ENCODE results near the gene PTPRN2.

DNA sequence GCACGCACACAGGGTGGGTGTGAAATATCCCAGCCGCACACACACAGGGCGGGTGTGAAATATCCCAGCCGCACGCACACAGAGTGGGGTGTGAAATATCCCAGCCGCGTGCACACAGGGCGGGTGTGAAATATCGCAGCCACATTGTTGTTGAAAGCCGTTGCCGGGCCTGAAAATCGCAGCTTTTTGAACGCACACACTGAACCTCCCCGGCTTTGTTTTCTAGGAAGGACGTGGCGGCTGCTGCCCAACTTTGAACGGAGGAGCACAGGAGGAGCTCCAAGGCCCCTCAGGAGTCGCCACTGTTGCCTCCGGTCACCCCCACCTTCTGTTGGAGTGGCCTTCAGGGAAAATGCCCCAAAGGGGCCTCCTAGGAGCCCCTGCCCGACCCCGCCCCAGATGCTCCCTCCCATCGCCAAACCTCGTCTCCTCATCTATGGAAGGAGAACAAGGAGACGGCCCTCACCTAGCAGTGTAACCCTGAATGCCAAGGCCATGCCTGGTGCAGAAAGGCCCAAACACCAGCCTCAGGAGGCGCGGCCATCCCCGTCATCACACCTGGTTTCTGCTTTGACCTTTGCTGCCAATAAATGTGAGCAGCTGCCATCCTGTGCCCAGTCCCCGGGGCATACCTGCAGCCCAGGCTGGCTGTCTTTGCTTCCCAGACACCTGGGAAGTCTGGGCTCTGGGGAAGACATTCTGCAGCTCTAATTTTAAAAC, 318.6 kb downstream of the PTPRN2 start:
- TF ChIP-seq, protein P1, sequence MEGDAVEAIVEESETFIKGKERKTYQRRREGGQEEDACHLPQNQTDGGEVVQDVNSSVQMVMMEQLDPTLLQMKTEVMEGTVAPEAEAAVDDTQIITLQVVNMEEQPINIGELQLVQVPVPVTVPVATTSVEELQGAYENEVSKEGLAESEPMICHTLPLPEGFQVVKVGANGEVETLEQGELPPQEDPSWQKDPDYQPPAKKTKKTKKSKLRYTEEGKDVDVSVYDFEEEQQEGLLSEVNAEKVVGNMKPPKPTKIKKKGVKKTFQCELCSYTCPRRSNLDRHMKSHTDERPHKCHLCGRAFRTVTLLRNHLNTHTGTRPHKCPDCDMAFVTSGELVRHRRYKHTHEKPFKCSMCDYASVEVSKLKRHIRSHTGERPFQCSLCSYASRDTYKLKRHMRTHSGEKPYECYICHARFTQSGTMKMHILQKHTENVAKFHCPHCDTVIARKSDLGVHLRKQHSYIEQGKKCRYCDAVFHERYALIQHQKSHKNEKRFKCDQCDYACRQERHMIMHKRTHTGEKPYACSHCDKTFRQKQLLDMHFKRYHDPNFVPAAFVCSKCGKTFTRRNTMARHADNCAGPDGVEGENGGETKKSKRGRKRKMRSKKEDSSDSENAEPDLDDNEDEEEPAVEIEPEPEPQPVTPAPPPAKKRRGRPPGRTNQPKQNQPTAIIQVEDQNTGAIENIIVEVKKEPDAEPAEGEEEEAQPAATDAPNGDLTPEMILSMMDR (conservative IDR thresholded peaks at IDR 0.05; ENCODE audit: low read length), result no peak
- TF ChIP-seq EZH2phosphoT487 (IDR thresholded peaks at IDR 0.05; ENCODE audit: borderline replicate concordance, low read depth, low read length), result no peak

Data from OCI-LY7 (cell line).